HEK293 (cell line): Measurements from ENCODE around the gene SMURF2.

ENCODE experiments used
- IKZF3 ChIP-seq: fragments of 450-650 bp; IDR thresholded peaks from 2 replicates; pipeline ENCODE4 v1.5.0; 2018; ENCODE audit warnings: missing biosample characterization, mild to moderate bottlenecking, missing genetic modification characterization, moderate library complexity
- KLF7 ChIP-seq: fragments of 450-650 bp; formaldehyde crosslinking; IDR thresholded peaks from 2 replicates; pipeline ENCODE4 v1.5.1; 2016; ENCODE audit warnings: missing biosample characterization, missing genetic modification characterization, borderline replicate concordance
- KLF9 ChIP-seq: fragments of 450-650 bp; formaldehyde crosslinking; IDR thresholded peaks from 2 replicates; pipeline ENCODE4 v1.5.1; 2016; ENCODE audit warnings: missing biosample characterization, missing genetic modification characterization, low read depth
- MZF1 ChIP-seq: fragments of 450-650 bp; formaldehyde crosslinking; IDR thresholded peaks from 2 replicates; pipeline ENCODE4 v1.5.1; 2017; ENCODE audit warnings: missing biosample characterization, missing genetic modification characterization, borderline replicate concordance
- PRDM6 ChIP-seq: fragments of 450-650 bp; formaldehyde crosslinking; IDR thresholded peaks from 2 replicates; pipeline ENCODE4 v1.5.1; 2017; ENCODE audit warnings: missing biosample characterization, missing genetic modification characterization
- SCRT1 ChIP-seq: fragments of 450-650 bp; formaldehyde crosslinking; IDR thresholded peaks from 2 replicates; pipeline ENCODE4 v1.5.1; 2016; ENCODE audit warnings: missing biosample characterization, missing genetic modification characterization, borderline replicate concordance
- SP3 ChIP-seq: fragments of 450-650 bp; formaldehyde crosslinking; IDR thresholded peaks from 2 replicates; pipeline ENCODE4 v1.5.1; 2016; ENCODE audit warnings: missing biosample characterization, missing genetic modification characterization
- ZBTB44 ChIP-seq: fragments of 450-650 bp; IDR thresholded peaks from 2 replicates; pipeline ENCODE4 v1.5.1; 2018; ENCODE audit warnings: missing biosample characterization, mild to moderate bottlenecking, missing genetic modification characterization
- ZBTB48 ChIP-seq: fragments of 450-650 bp; formaldehyde crosslinking; IDR thresholded peaks from 2 replicates; pipeline ENCODE4 v1.5.1; 2016; ENCODE audit warnings: missing biosample characterization, missing genetic modification characterization
- ZFP41 ChIP-seq: fragments of 450-650 bp; formaldehyde crosslinking; IDR thresholded peaks from 2 replicates; pipeline ENCODE4 v1.5.1; 2016; ENCODE audit warnings: missing biosample characterization, missing genetic modification characterization, borderline replicate concordance
- ZNF112 ChIP-seq: fragments of 450-650 bp; formaldehyde crosslinking; IDR thresholded peaks from 2 replicates; pipeline ENCODE4 v1.5.0; 2017; ENCODE audit warnings: missing biosample characterization, missing genetic modification characterization
- ZNF121 ChIP-seq: fragments of 450-650 bp; formaldehyde crosslinking; IDR thresholded peaks from 2 replicates; pipeline ENCODE4 v1.5.1; 2016; ENCODE audit warnings: missing biosample characterization, missing genetic modification characterization
- ZNF148 ChIP-seq: fragments of 450-650 bp; formaldehyde crosslinking; IDR thresholded peaks from 2 replicates; pipeline ENCODE4 v1.5.0; 2017; ENCODE audit warnings: missing biosample characterization, missing genetic modification characterization, borderline replicate concordance
- ZNF155 ChIP-seq: fragments of 450-650 bp; formaldehyde crosslinking; IDR thresholded peaks from 2 replicates; pipeline ENCODE4 v1.5.1; 2016; ENCODE audit warnings: missing biosample characterization, missing genetic modification characterization
- ZNF16 ChIP-seq: fragments of 450-650 bp; formaldehyde crosslinking; IDR thresholded peaks from 2 replicates; pipeline ENCODE4 v1.5.1; 2016; ENCODE audit warnings: low read depth, missing biosample characterization, missing genetic modification characterization
- ZNF18 ChIP-seq: fragments of 450-650 bp; formaldehyde crosslinking; IDR thresholded peaks from 2 replicates; pipeline ENCODE4 v1.5.1; 2016; ENCODE audit warnings: missing biosample characterization, missing genetic modification characterization
- ZNF239 ChIP-seq: fragments of 450-650 bp; formaldehyde crosslinking; IDR thresholded peaks from 2 replicates; pipeline ENCODE4 v1.5.1; 2016; ENCODE audit warnings: missing biosample characterization, missing genetic modification characterization
- ZNF350 ChIP-seq: fragments of 450-650 bp; formaldehyde crosslinking; IDR thresholded peaks from 2 replicates; pipeline ENCODE4 v1.5.0; 2017; ENCODE audit warnings: missing biosample characterization, mild to moderate bottlenecking, missing genetic modification characterization
- ZNF37A ChIP-seq: fragments of 450-650 bp; IDR thresholded peaks from 2 replicates; pipeline ENCODE4 v1.5.1; 2018; ENCODE audit warnings: missing biosample characterization, missing genetic modification characterization
- ZNF404 ChIP-seq: fragments of 450-650 bp; formaldehyde crosslinking; IDR thresholded peaks from 2 replicates; pipeline ENCODE4 v1.5.1; 2017; ENCODE audit warnings: missing biosample characterization, missing genetic modification characterization
- ZNF423 ChIP-seq: fragments of 450-650 bp; formaldehyde crosslinking; IDR thresholded peaks from 2 replicates; pipeline ENCODE4 v1.5.1; 2016; ENCODE audit warnings: missing biosample characterization, missing genetic modification characterization
- ZNF48 ChIP-seq: fragments of 450-650 bp; formaldehyde crosslinking; IDR thresholded peaks from 2 replicates; pipeline ENCODE4 v1.5.1; 2016; ENCODE audit warnings: missing biosample characterization, missing genetic modification characterization
- ZNF501 ChIP-seq: fragments of 450-650 bp; formaldehyde crosslinking; IDR thresholded peaks from 2 replicates; pipeline ENCODE4 v1.5.1; 2016; ENCODE audit warnings: missing biosample characterization, missing genetic modification characterization
- ZNF510 ChIP-seq: fragments of 450-650 bp; formaldehyde crosslinking; IDR thresholded peaks from 2 replicates; pipeline ENCODE4 v1.5.1; 2018; ENCODE audit warnings: mild to moderate bottlenecking, missing genetic modification characterization, missing biosample characterization; ENCODE audit not compliant: insufficient replicate concordance
- ZNF529 ChIP-seq: fragments of 450-650 bp; formaldehyde crosslinking; IDR thresholded peaks from 2 replicates; pipeline ENCODE4 v1.5.1; 2017; ENCODE audit warnings: missing genetic modification characterization, missing biosample characterization; ENCODE audit not compliant: insufficient replicate concordance
- ZNF544 ChIP-seq: fragments of 450-650 bp; formaldehyde crosslinking; IDR thresholded peaks from 2 replicates; pipeline ENCODE4 v1.5.0; 2017; ENCODE audit warnings: missing biosample characterization, missing genetic modification characterization
- ZNF560 ChIP-seq: fragments of 450-650 bp; formaldehyde crosslinking; IDR thresholded peaks from 2 replicates; pipeline ENCODE4 v1.5.1; 2017; ENCODE audit warnings: missing biosample characterization, missing genetic modification characterization, borderline replicate concordance
- ZNF585B ChIP-seq: fragments of 450-650 bp; formaldehyde crosslinking; IDR thresholded peaks from 2 replicates; pipeline ENCODE4 v1.5.1; 2016; ENCODE audit warnings: missing biosample characterization, missing genetic modification characterization
- ZNF610 ChIP-seq: fragments of 450-650 bp; formaldehyde crosslinking; IDR thresholded peaks from 2 replicates; pipeline ENCODE4 v1.5.1; 2016; ENCODE audit warnings: missing biosample characterization, missing genetic modification characterization, borderline replicate concordance
- ZNF645 ChIP-seq: fragments of 450-650 bp; formaldehyde crosslinking; IDR thresholded peaks from 2 replicates; pipeline ENCODE4; 2016; ENCODE audit warnings: missing biosample characterization, missing genetic modification characterization
- ZNF670 ChIP-seq: fragments of 450-650 bp; formaldehyde crosslinking; IDR thresholded peaks from 2 replicates; pipeline ENCODE4 v1.5.1; 2016; ENCODE audit warnings: missing biosample characterization, missing genetic modification characterization, low read depth

Gene SMURF2

GRCh38 chr17:64505340-64506200, 156.5 kb downstream of the SMURF2 start (continued):
- no peak for TF ChIP-seq ZNF37A
- TF ChIP-seq PRDM6 (tag by site-specific recombination) = no peak
- no peak for TF ChIP-seq ZNF155 (tag by site-specific recombination)
- no peak; the same call in 1 of the 2 replicates for TF ChIP-seq KLF9 (tag by site-specific recombination)
- no peak for TF ChIP-seq ZNF670 (tag by site-specific recombination)
- no peak for TF ChIP-seq ZNF423 (tag by site-specific recombination)
- TF ChIP-seq ZNF501 (tag by site-specific recombination) = peak; percentile 46
- TF ChIP-seq ZNF112 = no peak
- TF ChIP-seq ZNF529 = no peak
- no peak for TF ChIP-seq ZNF121 (tag by site-specific recombination)
- TF ChIP-seq ZFP41 (tag by site-specific recombination) = no peak
- no peak for TF ChIP-seq ZNF16
- TF ChIP-seq ZNF148 (tag by site-specific recombination) = no peak
- no peak for TF ChIP-seq ZNF404 (tag by site-specific recombination)
- no peak for TF ChIP-seq ZNF560 (tag by site-specific recombination)
- peak; percentile 73 for TF ChIP-seq SP3 (tag by site-specific recombination)
- no peak for TF ChIP-seq ZNF18 (tag by site-specific recombination)
- peak; percentile 27; the same call in 1 of the 2 replicates for TF ChIP-seq ZNF610 (tag by site-specific recombination)
- no peak for TF ChIP-seq ZNF510 (tag by site-specific recombination)
- TF ChIP-seq SCRT1 = no peak
- no peak for TF ChIP-seq ZBTB44
- TF ChIP-seq ZNF239 = no peak
- no peak for TF ChIP-seq ZBTB48 (tag by site-specific recombination)
- TF ChIP-seq KLF7 (tag by site-specific recombination) = no peak
- no peak for TF ChIP-seq ZNF585B (tag by site-specific recombination)
- TF ChIP-seq ZNF544 (tag by site-specific recombination) = no peak
- TF ChIP-seq MZF1 (tag by site-specific recombination) = no peak
- TF ChIP-seq ZNF48 (tag by site-specific recombination) = no peak
- TF ChIP-seq ZNF350 (tag by site-specific recombination) = no peak
- TF ChIP-seq IKZF3 (tag by site-specific recombination) = no peak
- TF ChIP-seq ZNF645 (tag by site-specific recombination) = peak; percentile 67; the same call in 1 of the 2 replicates
